H9 (cell line): ENCODE data around the gene ITPRID2. TPM values are rescaled to one million over a fixed set of nuclear protein-coding genes. Genes with fewer than 3 reads are reported as not detected.
A peak's percentile ranks its signal among the peaks of the same experiment; 100 is the strongest.

ENCODE experiments used
- DNase-seq: peaks from one replicate; pipeline ENCODE4 v3.0.0-alpha.2; 2017
- H2AFZ ChIP-seq: one replicate; pipeline ENCODE4 v1.6.1; 2013; ENCODE audit warnings: mild to moderate bottlenecking, low read length, control low read depth, moderate library complexity
- H2AK5ac ChIP-seq: 2 replicates; pipeline ENCODE4 v1.6.1; 2013; ENCODE audit warnings: low read length, control low read depth, mixed read lengths; ENCODE audit not compliant: insufficient read length
- H2BK120ac ChIP-seq: one replicate; pipeline ENCODE4 v1.6.1; 2013; ENCODE audit warnings: low read depth, mild to moderate bottlenecking, low read length, control low read depth, inconsistent platforms; ENCODE audit not compliant: poor library complexity, severe bottlenecking
- H2BK12ac ChIP-seq: 2 replicates; pipeline ENCODE4 v1.6.1; 2013; ENCODE audit warnings: low read length, control low read depth, mixed read lengths, low read depth; ENCODE audit not compliant: insufficient read length
- H2BK15ac ChIP-seq: 2 replicates; pipeline ENCODE4 v1.6.1; 2013; ENCODE audit warnings: low read depth, low read length, control low read depth
- H2BK20ac ChIP-seq: one replicate; pipeline ENCODE4 v1.6.1; 2013; ENCODE audit warnings: low read depth, mild to moderate bottlenecking, low read length, control low read depth, inconsistent platforms; ENCODE audit not compliant: poor library complexity, severe bottlenecking
- H2BK5ac ChIP-seq: 2 replicates; pipeline ENCODE4 v1.6.1; 2013; ENCODE audit warnings: low read length, control low read depth, mixed read lengths; ENCODE audit not compliant: insufficient read length
- H3K14ac ChIP-seq: 2 replicates; pipeline ENCODE4 v1.6.1; 2013; ENCODE audit warnings: low read length, control low read depth; ENCODE audit not compliant: insufficient read depth
- H3K18ac ChIP-seq: 2 replicates; pipeline ENCODE4 v1.6.1; 2013; ENCODE audit warnings: low read depth, mild to moderate bottlenecking, mixed read lengths, low read length, control low read depth; ENCODE audit not compliant: insufficient read length
- H3K23ac ChIP-seq: 2 replicates; pipeline ENCODE4 v1.6.1; 2013; ENCODE audit warnings: low read length, control low read depth, mixed read lengths, low read depth; ENCODE audit not compliant: insufficient read length
- H3K23me2 ChIP-seq: 2 replicates; pipeline ENCODE4 v1.6.1; 2013; ENCODE audit warnings: low read depth, mild to moderate bottlenecking, mixed read lengths, low read length, control low read depth; ENCODE audit not compliant: insufficient read length, poor library complexity, severe bottlenecking
- H3K27ac ChIP-seq: 2 replicates; pipeline ENCODE4 v1.5.1; 2013; ENCODE audit warnings: low read length, control low read depth, mixed read lengths, low read depth; ENCODE audit not compliant: insufficient read length
- H3K27me3 ChIP-seq: 2 replicates; pipeline ENCODE4 v1.6.1; 2013; ENCODE audit warnings: low read length, control low read depth, inconsistent platforms; ENCODE audit not compliant: insufficient read depth
- H3K4ac ChIP-seq: 2 replicates; pipeline ENCODE4 v1.6.1; 2013; ENCODE audit warnings: low read depth, mild to moderate bottlenecking, control low read depth, inconsistent platforms, low read length, moderate library complexity
- H3K4me1 ChIP-seq: 2 replicates; pipeline ENCODE4 v1.6.1; 2013; ENCODE audit warnings: low read length, control low read depth, inconsistent platforms; ENCODE audit not compliant: insufficient read depth
- H3K4me2 ChIP-seq: 2 replicates; pipeline ENCODE4 v1.6.1; 2013; ENCODE audit warnings: low read length, control low read depth, mixed read lengths; ENCODE audit not compliant: insufficient read length, insufficient read depth
- H3K56ac ChIP-seq: 2 replicates; pipeline ENCODE4 v1.6.1; 2013; ENCODE audit warnings: low read depth, mild to moderate bottlenecking, mixed read lengths, low read length, control low read depth; ENCODE audit not compliant: insufficient read length
- H3K79me1 ChIP-seq: 2 replicates; pipeline ENCODE4 v1.6.1; 2013; ENCODE audit warnings: low read depth, mild to moderate bottlenecking, moderate library complexity, low read length, control low read depth, inconsistent platforms; ENCODE audit not compliant: insufficient read depth, poor library complexity, severe bottlenecking
- H3K79me2 ChIP-seq: 2 replicates; pipeline ENCODE4 v1.6.1; 2013; ENCODE audit warnings: low read length, control low read depth, inconsistent platforms; ENCODE audit not compliant: insufficient read depth
- H3K9ac ChIP-seq: 2 replicates; pipeline ENCODE4 v1.6.1; 2013; ENCODE audit warnings: low read length, control low read depth, mixed read lengths; ENCODE audit not compliant: insufficient read length; ENCODE audit errors: extremely low read depth
- H3K9me3 ChIP-seq: one replicate; pipeline ENCODE4 v1.6.1; 2013; ENCODE audit warnings: low read depth, low read length, inconsistent platforms; ENCODE audit not compliant: control insufficient read depth
- H3T11ph ChIP-seq: one replicate; pipeline ENCODE4 v1.6.1; 2013; ENCODE audit warnings: mild to moderate bottlenecking, low read length, control low read depth, inconsistent platforms
- H4K20me1 ChIP-seq: one replicate; pipeline ENCODE4 v1.6.1; 2013; ENCODE audit not compliant: control insufficient read depth, insufficient read length, insufficient read depth
- H4K5ac ChIP-seq: 2 replicates; pipeline ENCODE4 v1.6.1; 2013; ENCODE audit warnings: low read depth, mild to moderate bottlenecking, mixed read lengths, low read length, control low read depth; ENCODE audit not compliant: insufficient read length
- H4K8ac ChIP-seq: replicated peaks from 2 replicates; pipeline ENCODE4 v1.6.1; 2013; ENCODE audit warnings: low read length, control low read depth, mixed read lengths, low read depth; ENCODE audit not compliant: insufficient read length
- H4K91ac ChIP-seq: 2 replicates; pipeline ENCODE4 v1.6.1; 2013; ENCODE audit warnings: low read depth, mild to moderate bottlenecking, moderate library complexity, mixed read lengths, low read length, control low read depth; ENCODE audit not compliant: insufficient read length
- H3K27ac Mint-ChIP-seq, 3 experiments: 2 replicates in 2 of 3; 3 replicates in 1 of 3; pipeline ENCODE4 v1.8.0; 2020 to 2021; ENCODE audit warnings: mixed read lengths in 3 of 3, mild to moderate bottlenecking in 1 of 3, moderate library complexity in 1 of 3
- H3K27me3 Mint-ChIP-seq: 2 replicates; pipeline ENCODE4 v1.8.0; 2021; ENCODE audit warnings: low read depth, mild to moderate bottlenecking, moderate library complexity, mixed read lengths
- H3K36me3 Mint-ChIP-seq, 3 experiments: 2 replicates in 2 of 3; 3 replicates in 1 of 3; pipeline ENCODE4 v1.8.0; 2020 to 2021; ENCODE audit warnings: low read depth in 3 of 3, mixed read lengths in 3 of 3; ENCODE audit not compliant: insufficient read depth in 1 of 3
- H3K4me1 Mint-ChIP-seq, 2 experiments: 2 replicates each; pipeline ENCODE4 v1.8.0; 2020; ENCODE audit warnings: mixed read lengths in 2 of 2
- H3K4me3 Mint-ChIP-seq, 2 experiments: 2 replicates in 1 of 2; 3 replicates in 1 of 2; pipeline ENCODE4 v1.8.0; 2020 to 2021; ENCODE audit warnings: mild to moderate bottlenecking in 2 of 2, mixed read lengths in 2 of 2, moderate library complexity in 1 of 2
- H3K9me3 Mint-ChIP-seq, 2 experiments: 2 replicates in 1 of 2; 3 replicates in 1 of 2; pipeline ENCODE4 v1.8.0; 2020; ENCODE audit warnings: mild to moderate bottlenecking in 2 of 2, mixed read lengths in 2 of 2, moderate library complexity in 1 of 2
- WGBS: extraction: QIAGEN DNeasy Blood & Tissue Kit; methylation state at CpG from one replicate; pipeline ENCODE4 v1.1.7; 2013; ENCODE audit warnings: missing lambda C conversion rate, low lambda C conversion rate, mixed read lengths; ENCODE audit not compliant: insufficient read length; ENCODE audit errors: extremely low coverage; 5-methylcytosine and 5-hydroxymethylcytosine counted together
- total RNA-seq: library from RNA; stranded (reverse); gene quantifications from 2 replicates; pipeline ENCODE4 v1.2.1, GENCODE V29; 2021
- TF ChIP-seq, protein P1 (sequence below): fragments of 200-600 bp; sonication (generic); conservative IDR thresholded peaks from 3 replicates; pipeline ENCODE4 v1.8.0; 2021; ENCODE audit warnings: antibody characterized with exemption, mild to moderate bottlenecking

Gene ITPRID2
- total RNA-seq, 1 experiment from 2014 or later: 12.0 TPM

DNA sequence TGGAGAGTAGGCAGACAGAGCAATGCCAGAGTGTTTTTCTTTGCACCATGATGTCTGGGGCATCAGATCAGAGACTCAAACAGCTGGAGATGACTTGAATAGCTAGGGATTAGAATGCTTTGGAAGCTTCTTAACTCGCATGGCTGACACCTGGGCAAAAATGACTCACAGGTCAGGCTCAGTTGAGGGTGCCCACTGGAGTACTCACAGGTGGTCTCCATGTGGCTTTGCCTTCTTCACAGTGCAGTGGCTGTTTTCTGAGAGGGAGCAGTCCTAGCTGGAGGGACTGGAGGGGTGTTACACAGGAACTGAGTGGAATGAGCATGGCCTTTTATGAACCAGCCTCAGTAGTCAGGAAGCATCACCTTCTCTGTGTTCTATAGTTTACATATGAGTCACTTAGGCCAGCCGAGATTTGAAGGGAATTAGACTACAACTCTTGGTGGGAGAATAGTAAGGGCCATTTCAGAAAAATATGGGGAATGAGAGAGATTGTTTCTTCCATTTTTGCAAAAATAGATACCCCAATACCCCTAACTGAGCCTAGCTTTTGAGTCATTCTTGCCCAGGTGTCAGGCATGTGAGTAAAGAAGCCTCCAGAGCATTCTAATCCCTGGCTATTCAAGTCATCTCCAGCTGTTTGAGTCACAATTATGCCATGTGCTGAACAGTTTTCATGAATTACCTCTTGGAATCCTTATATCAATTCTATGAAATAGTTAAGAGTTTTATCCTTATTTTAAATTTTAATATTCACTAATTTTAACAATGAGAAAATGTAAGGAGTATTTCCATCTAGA lies 87.0 kb downstream of the ITPRID2 start:
- DNase-seq: no peak
- Histone ChIP-seq H2AK5ac (no peak overlapping the region), H4K8ac (no peak overlapping the region), H3K4me2 (no peak overlapping the region), H3K4ac (no peak overlapping the region), H3K4me1 (no peaks in the 10 kb centered on the region), H3K23ac (no peak overlapping the region), H2AFZ (no peak overlapping the region), H3K79me1 (no peaks in the 10 kb centered on the region), H3K14ac (no peak overlapping the region), H3K27me3 (no peaks in the 10 kb centered on the region), H3T11ph (no peak overlapping the region), H2BK12ac (no peak overlapping the region), H3K18ac (no peak overlapping the region), H3K27ac (no peak overlapping the region), H3K56ac (no peak overlapping the region), H2BK15ac (no peak overlapping the region), H3K9me3 (no peaks in the 10 kb centered on the region), H4K91ac (no peak overlapping the region), H2BK5ac (no peak overlapping the region), H3K79me2 (no peaks in the 10 kb centered on the region), H4K20me1 (no peaks in the 10 kb centered on the region), H4K5ac (no peak overlapping the region), H3K23me2 (no peaks in the 10 kb centered on the region), H2BK20ac (no peak overlapping the region), H2BK120ac (no peak overlapping the region), H3K9ac (no peak overlapping the region)
- Mint-ChIP-seq H3K27ac (peak overlapping the region in 1 of 3 experiments; percentile 11; a peak in 1 of 7 replicates), H3K36me3 (no peaks in the 10 kb centered on the region), H3K27me3 (no peaks in the 10 kb centered on the region; the same call in 1 of the 2 replicates), H3K9me3 (no peaks in the 10 kb centered on the region), H3K4me3 (no peak overlapping the region), H3K4me1 (no peaks in the 10 kb centered on the region)
- TF ChIP-seq, protein P1, sequence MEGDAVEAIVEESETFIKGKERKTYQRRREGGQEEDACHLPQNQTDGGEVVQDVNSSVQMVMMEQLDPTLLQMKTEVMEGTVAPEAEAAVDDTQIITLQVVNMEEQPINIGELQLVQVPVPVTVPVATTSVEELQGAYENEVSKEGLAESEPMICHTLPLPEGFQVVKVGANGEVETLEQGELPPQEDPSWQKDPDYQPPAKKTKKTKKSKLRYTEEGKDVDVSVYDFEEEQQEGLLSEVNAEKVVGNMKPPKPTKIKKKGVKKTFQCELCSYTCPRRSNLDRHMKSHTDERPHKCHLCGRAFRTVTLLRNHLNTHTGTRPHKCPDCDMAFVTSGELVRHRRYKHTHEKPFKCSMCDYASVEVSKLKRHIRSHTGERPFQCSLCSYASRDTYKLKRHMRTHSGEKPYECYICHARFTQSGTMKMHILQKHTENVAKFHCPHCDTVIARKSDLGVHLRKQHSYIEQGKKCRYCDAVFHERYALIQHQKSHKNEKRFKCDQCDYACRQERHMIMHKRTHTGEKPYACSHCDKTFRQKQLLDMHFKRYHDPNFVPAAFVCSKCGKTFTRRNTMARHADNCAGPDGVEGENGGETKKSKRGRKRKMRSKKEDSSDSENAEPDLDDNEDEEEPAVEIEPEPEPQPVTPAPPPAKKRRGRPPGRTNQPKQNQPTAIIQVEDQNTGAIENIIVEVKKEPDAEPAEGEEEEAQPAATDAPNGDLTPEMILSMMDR: no peak
- no CpG with 5 or more reads among the region's 2 CpGs for WGBS

Other genes with a start within 250 kb of the ITPRID2 start
- gene CERKL, start 234.6 kb upstream of the ITPRID2 start, total RNA-seq: 0.22 TPM in 1 of 2 replicates, not detected in the other
- not detected in 2 replicates for gene NEUROD1, start 211.2 kb upstream of the ITPRID2 start, total RNA-seq
- gene PPP1R1C, start 94.1 kb downstream of the ITPRID2 start, total RNA-seq: 4.0 and 5.4 TPM in 2 replicates